ENCODE data around the gene LGR6.

DNA sequence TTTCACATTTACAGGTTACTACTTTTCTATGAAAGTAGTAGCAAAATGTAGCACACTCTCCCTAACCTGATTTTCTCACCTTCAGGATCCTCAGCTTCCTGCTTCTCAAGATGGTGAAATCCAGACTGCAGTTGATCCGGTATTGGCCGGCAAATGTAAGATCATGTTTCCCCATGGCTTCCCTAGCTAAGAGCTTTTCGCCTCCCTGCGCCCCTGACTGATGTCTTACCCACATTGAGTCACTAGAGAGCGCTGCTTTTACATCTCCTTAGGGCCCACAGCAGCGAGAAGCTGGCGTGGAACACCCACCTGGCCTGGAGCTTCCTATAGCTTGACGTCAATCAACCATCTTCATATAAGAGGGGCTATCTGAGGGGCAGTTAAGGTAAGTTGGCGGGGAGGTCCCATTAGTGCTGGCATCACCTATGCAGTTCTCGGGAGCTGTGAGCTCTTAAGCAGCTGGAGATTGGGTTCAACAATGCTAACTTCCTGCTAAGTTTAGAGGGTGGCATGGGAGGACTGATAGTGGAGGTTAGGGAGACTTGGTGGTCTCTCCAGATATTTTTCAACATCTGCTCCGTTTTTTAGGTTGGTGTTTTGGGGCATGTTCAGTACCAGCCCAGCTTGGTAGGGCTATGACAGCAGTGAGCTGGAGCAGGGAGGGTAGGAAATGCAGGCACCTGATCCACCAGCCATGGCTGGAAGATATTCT is 38.7 kb upstream of the LGR6 start:
- TF ChIP-seq, protein P1, sequence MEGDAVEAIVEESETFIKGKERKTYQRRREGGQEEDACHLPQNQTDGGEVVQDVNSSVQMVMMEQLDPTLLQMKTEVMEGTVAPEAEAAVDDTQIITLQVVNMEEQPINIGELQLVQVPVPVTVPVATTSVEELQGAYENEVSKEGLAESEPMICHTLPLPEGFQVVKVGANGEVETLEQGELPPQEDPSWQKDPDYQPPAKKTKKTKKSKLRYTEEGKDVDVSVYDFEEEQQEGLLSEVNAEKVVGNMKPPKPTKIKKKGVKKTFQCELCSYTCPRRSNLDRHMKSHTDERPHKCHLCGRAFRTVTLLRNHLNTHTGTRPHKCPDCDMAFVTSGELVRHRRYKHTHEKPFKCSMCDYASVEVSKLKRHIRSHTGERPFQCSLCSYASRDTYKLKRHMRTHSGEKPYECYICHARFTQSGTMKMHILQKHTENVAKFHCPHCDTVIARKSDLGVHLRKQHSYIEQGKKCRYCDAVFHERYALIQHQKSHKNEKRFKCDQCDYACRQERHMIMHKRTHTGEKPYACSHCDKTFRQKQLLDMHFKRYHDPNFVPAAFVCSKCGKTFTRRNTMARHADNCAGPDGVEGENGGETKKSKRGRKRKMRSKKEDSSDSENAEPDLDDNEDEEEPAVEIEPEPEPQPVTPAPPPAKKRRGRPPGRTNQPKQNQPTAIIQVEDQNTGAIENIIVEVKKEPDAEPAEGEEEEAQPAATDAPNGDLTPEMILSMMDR (IDR thresholded peaks at IDR 0.05; ENCODE audit: poor library complexity) = peak; percentile 55
- TF ChIP-seq EZH2phosphoT487 (IDR thresholded peaks at IDR 0.05; ENCODE audit: low read depth, severe bottlenecking, unreplicated experiment) = no peak
- no peak for TF ChIP-seq EZH2 (IDR thresholded peaks at IDR 0.05; ENCODE audit: borderline replicate concordance)

Measured in hepatocyte (in vitro differentiated cells).